ENCODE measurements around the gene ZNF83.

Gene ZNF83

GRCh38 chr19:52646571-52647217, 8.5 kb upstream of the ZNF83 start:
- Histone ChIP-seq H3K4me2 (ENCODE audit: low read length) (no peak overlapping the region), H3K9me2 (ENCODE audit: low read depth, low read length) (no peaks in the 10 kb centered on the region), H2AFZ (ENCODE audit: low read length) (no peak overlapping the region)

GRCh38 chr19:52640916-52641315, 2.8 kb upstream of the ZNF83 start:
- Histone ChIP-seq H3K27me3 (ENCODE audit: insufficient read depth, low read length) (no peaks in the 10 kb centered on the region), H3K36me3 (ENCODE audit: insufficient read depth, low read length) (peaks cover 3% of the 10 kb centered on the region; the same call in 1 of the 2 replicates), H3K4me1 (ENCODE audit: insufficient read depth, low read length, severe bottlenecking) (peaks cover 8% of the 10 kb centered on the region), H3F3A (ENCODE audit: insufficient read depth, low read length) (no peaks in the 10 kb centered on the region), H3K79me2 (ENCODE audit: insufficient read depth, low read length) (no peaks in the 10 kb centered on the region), H3K9ac (ENCODE audit: low read length) (no peak overlapping the region), H3K4me3 (ENCODE audit: low read depth, low read length, poor library complexity, severe bottlenecking) (no peak overlapping the region), H3K9me2 (ENCODE audit: low read depth, low read length) (no peaks in the 10 kb centered on the region), H4K20me1 (ENCODE audit: insufficient read depth, low read length) (no peaks in the 10 kb centered on the region), H3K9me3 (ENCODE audit: low read length) (no peaks in the 10 kb centered on the region), H3K4me2 (ENCODE audit: low read length) (no peak overlapping the region), H2AFZ (ENCODE audit: low read length) (no peak overlapping the region), H3K27ac (ENCODE audit: low read depth, low read length, poor library complexity, severe bottlenecking) (no peak overlapping the region)
- TF ChIP-seq CTCF (IDR thresholded peaks at IDR 0.05; ENCODE audit: low read length), result no peak

More at GRCh38 chr19:52646571-52647217, 8.5 kb upstream of the ZNF83 start:
- peaks cover 24% of the 10 kb centered on the region; the same call in 1 of the 2 replicates for H3K9me3 ChIP-seq (ENCODE audit: low read length)
- peaks cover 40% of the 10 kb centered on the region for H3K36me3 ChIP-seq (ENCODE audit: insufficient read depth, low read length)
- TF ChIP-seq CTCF (IDR thresholded peaks at IDR 0.05; ENCODE audit: low read length) (no peak), EZH2 (IDR thresholded peaks at IDR 0.05; ENCODE audit: borderline replicate concordance, low read length) (no peak)
- H3K27me3 ChIP-seq (ENCODE audit: insufficient read depth, low read length), result no peaks in the 10 kb centered on the region
- no peaks in the 10 kb centered on the region for H4K20me1 ChIP-seq (ENCODE audit: insufficient read depth, low read length)
- H3F3A ChIP-seq (ENCODE audit: insufficient read depth, low read length), result no peaks in the 10 kb centered on the region
- no peak overlapping the region for H3K27ac ChIP-seq (ENCODE audit: low read depth, low read length, poor library complexity, severe bottlenecking)
- H3K79me2 ChIP-seq (ENCODE audit: insufficient read depth, low read length), result no peaks in the 10 kb centered on the region
- H3K4me1 ChIP-seq (ENCODE audit: insufficient read depth, low read length, severe bottlenecking), result no peaks in the 10 kb centered on the region
- H3K4me3 ChIP-seq (ENCODE audit: low read depth, low read length, poor library complexity, severe bottlenecking), result no peak overlapping the region
- no peak overlapping the region for H3K9ac ChIP-seq (ENCODE audit: low read length)

- Histone ChIP-seq H3K4me3 (ENCODE audit: low read depth, low read length, poor library complexity, severe bottlenecking) (no peak overlapping the region), H3K27me3 (ENCODE audit: insufficient read depth, low read length) (no peaks in the 10 kb centered on the region), H3K27ac (ENCODE audit: low read depth, low read length, poor library complexity, severe bottlenecking) (no peak overlapping the region), H3K9me2 (ENCODE audit: low read depth, low read length) (no peaks in the 10 kb centered on the region), H3K9me3 (ENCODE audit: low read length) (no peaks in the 10 kb centered on the region), H3K79me2 (ENCODE audit: insufficient read depth, low read length) (no peaks in the 10 kb centered on the region), H3F3A (ENCODE audit: insufficient read depth, low read length) (no peaks in the 10 kb centered on the region), H3K4me1 (ENCODE audit: insufficient read depth, low read length, severe bottlenecking) (peaks cover 8% of the 10 kb centered on the region), H2AFZ (ENCODE audit: low read length) (no peak overlapping the region), H3K4me2 (ENCODE audit: low read length) (no peak overlapping the region), H3K36me3 (ENCODE audit: insufficient read depth, low read length) (peaks cover 7% of the 10 kb centered on the region), H3K9ac (ENCODE audit: low read length) (no peak overlapping the region), H4K20me1 (ENCODE audit: insufficient read depth, low read length) (no peaks in the 10 kb centered on the region)
- TF ChIP-seq EZH2 (IDR thresholded peaks at IDR 0.05; ENCODE audit: borderline replicate concordance, low read length), result no peak
- TF ChIP-seq CTCF (IDR thresholded peaks at IDR 0.05; ENCODE audit: low read length), result no peak
These were observed 1.8 kb upstream of the ZNF83 start for GRCh38 chr19:52639996-52640395.
